Right lobe of liver (tissue), 4 donors: ENCODE measurements around the gene ICOS.

Experiments
- CTCF ChIP-seq, 4 donors: fragments of 200-600 bp in 3 of 4; fragments of 450-650 bp in 1 of 4; IDR thresholded peaks; one replicate each; pipeline versions ENCODE4 v1.5.1 to v1.8.0; 2016 to 2022; ENCODE audit warnings: antibody characterized with exemption in 4 of 4, mild to moderate bottlenecking in 2 of 4
- POLR2A ChIP-seq: fragments of 450-650 bp; IDR thresholded peaks from one replicate; pipeline ENCODE4 v1.6.1; 2017; ENCODE audit warnings: antibody characterized with exemption, mild to moderate bottlenecking
- donor health status: DM: no; HTN: no; CAD: no.
- donor health status: DM: no; HTN: no; CAD: no.
- donor health status: DM: no; HTN: yes; CAD: no.

- TF ChIP-seq CTCF (IDR thresholded peaks at IDR 0.05) (no peak), POLR2A (no peak)
Measured at GRCh38 chr2:204003276-204003990, 66.9 kb downstream of the ICOS start.
